ENCODE measurements around the gene RTN1.
A peak's percentile ranks its signal among the peaks of the same experiment; 100 is the strongest.

The RTN1 gene

GRCh38 chr14:59632381-59632780 is 238.2 kb downstream of the RTN1 start:
- Histone ChIP-seq H3K9ac (ENCODE audit: low read length) (no peak overlapping the region), H4K20me1 (ENCODE audit: low read depth, low read length) (no peaks in the 10 kb centered on the region), H3K4me2 (ENCODE audit: low read depth, low read length, poor library complexity, severe bottlenecking) (no peak overlapping the region), H3F3A (ENCODE audit: insufficient read depth) (no peaks in the 10 kb centered on the region), H3K79me2 (ENCODE audit: insufficient read depth, low read length) (no peaks in the 10 kb centered on the region), H3K9me3 (ENCODE audit: insufficient read depth, low read length) (no peaks in the 10 kb centered on the region), H3K27me3 (ENCODE audit: low read length) (no peaks in the 10 kb centered on the region; the same call in 1 of the 2 replicates), H3K36me3 (ENCODE audit: low read length) (no peaks in the 10 kb centered on the region), H3K27ac (ENCODE audit: low read depth, low read length) (no peak overlapping the region), H3K9me2 (replicated peaks; ENCODE audit: insufficient read depth, low read length) (no peaks in the 10 kb centered on the region), H3K4me3 (ENCODE audit: insufficient read depth, low read length, poor library complexity, severe bottlenecking) (no peak overlapping the region), H2AFZ (ENCODE audit: low read depth, low read length, severe bottlenecking) (no peak overlapping the region)
- TF ChIP-seq, protein P1, sequence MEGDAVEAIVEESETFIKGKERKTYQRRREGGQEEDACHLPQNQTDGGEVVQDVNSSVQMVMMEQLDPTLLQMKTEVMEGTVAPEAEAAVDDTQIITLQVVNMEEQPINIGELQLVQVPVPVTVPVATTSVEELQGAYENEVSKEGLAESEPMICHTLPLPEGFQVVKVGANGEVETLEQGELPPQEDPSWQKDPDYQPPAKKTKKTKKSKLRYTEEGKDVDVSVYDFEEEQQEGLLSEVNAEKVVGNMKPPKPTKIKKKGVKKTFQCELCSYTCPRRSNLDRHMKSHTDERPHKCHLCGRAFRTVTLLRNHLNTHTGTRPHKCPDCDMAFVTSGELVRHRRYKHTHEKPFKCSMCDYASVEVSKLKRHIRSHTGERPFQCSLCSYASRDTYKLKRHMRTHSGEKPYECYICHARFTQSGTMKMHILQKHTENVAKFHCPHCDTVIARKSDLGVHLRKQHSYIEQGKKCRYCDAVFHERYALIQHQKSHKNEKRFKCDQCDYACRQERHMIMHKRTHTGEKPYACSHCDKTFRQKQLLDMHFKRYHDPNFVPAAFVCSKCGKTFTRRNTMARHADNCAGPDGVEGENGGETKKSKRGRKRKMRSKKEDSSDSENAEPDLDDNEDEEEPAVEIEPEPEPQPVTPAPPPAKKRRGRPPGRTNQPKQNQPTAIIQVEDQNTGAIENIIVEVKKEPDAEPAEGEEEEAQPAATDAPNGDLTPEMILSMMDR (IDR thresholded peaks at IDR 0.05; ENCODE audit: insufficient read depth, low read length, poor library complexity, severe bottlenecking): peak; percentile 28
- no peak for TF ChIP-seq EZH2phosphoT487 (conservative IDR thresholded peaks at IDR 0.05; ENCODE audit: low read length)

DNA sequence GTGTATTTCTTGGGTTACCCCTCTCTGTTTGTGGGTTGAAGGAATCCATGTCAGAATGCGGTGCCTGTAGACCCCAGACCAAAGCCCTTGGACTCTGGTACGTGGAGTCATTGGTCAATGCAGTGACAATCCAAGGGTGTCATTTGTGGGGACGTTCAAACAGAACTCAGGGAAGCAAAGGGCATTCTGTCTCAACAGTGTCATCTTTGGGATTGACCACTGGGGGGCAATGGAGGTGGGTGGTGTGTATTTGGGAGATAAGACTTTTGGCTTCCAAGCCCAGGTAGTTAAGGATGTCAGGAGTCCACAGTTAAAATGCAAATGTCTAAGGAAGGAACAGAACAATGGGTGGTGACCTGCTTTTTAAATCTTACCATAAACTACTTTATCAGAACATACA is 239.3 kb downstream of the RTN1 start:
- no peak overlapping the region for H3K4me3 ChIP-seq (ENCODE audit: insufficient read depth, low read length, poor library complexity, severe bottlenecking)
- H3K79me2 ChIP-seq (ENCODE audit: insufficient read depth, low read length): no peaks in the 10 kb centered on the region
- no peaks in the 10 kb centered on the region for H3K27me3 ChIP-seq (ENCODE audit: low read length)
- H3K9ac ChIP-seq (ENCODE audit: low read length): no peak overlapping the region
- H3K9me2 ChIP-seq (replicated peaks; ENCODE audit: insufficient read depth, low read length): no peaks in the 10 kb centered on the region
- H3K27ac ChIP-seq (ENCODE audit: low read depth, low read length): no peak overlapping the region
- no peak for TF ChIP-seq EZH2phosphoT487 (conservative IDR thresholded peaks at IDR 0.05; ENCODE audit: low read length)
- TF ChIP-seq, protein P1 (IDR thresholded peaks at IDR 0.05; ENCODE audit: insufficient read depth, low read length, poor library complexity, severe bottlenecking): peak; percentile 22
- no peaks in the 10 kb centered on the region for H3K36me3 ChIP-seq (ENCODE audit: low read length)
- H3F3A ChIP-seq (ENCODE audit: insufficient read depth): no peaks in the 10 kb centered on the region
- H3K4me2 ChIP-seq (ENCODE audit: low read depth, low read length, poor library complexity, severe bottlenecking): peak overlapping the region; percentile 44
- H4K20me1 ChIP-seq (ENCODE audit: low read depth, low read length): no peaks in the 10 kb centered on the region
- no peaks in the 10 kb centered on the region for H3K9me3 ChIP-seq (ENCODE audit: insufficient read depth, low read length)
- H2AFZ ChIP-seq (ENCODE audit: low read depth, low read length, severe bottlenecking): no peak overlapping the region

DNA sequence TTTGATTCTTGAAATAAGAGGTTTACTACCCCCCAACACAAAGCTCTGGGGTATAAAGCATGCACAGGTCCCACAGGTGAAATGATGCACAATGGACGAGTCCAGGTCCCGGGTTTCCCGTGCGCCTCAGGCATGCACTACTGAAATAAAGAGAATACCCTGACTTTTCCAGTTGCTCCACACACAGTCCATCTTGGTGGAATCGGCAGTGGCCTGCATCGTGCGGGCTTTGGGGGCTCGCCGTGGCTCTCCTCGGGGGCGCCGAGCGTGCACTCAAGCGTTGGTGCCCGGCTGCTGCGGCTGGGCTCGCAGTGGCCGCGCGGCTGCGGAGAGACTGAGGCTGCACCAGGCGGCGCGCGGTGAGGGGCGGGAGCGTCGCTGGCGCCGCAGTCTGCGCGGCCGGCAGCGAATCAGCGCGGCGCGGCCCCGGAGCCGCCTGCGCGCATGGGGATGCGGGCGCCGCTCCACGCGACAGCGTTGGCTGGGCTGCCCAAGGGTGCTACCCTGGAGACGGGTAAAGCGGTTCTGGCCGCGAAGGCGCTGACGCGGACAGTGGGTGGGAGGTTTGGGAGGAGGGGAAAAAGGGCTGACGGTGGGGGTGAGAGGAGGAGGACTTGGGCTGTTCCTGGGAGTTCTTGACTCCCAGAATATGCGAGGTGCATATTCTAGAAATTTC is 240.2 kb downstream of the RTN1 start:
- Histone ChIP-seq H3K27ac (ENCODE audit: low read depth, low read length) (no peak overlapping the region), H3K9me3 (ENCODE audit: insufficient read depth, low read length) (no peaks in the 10 kb centered on the region), H3K79me2 (ENCODE audit: insufficient read depth, low read length) (no peaks in the 10 kb centered on the region), H2AFZ (ENCODE audit: low read depth, low read length, severe bottlenecking) (no peak overlapping the region), H3K27me3 (ENCODE audit: low read length) (no peaks in the 10 kb centered on the region), H3K36me3 (ENCODE audit: low read length) (no peaks in the 10 kb centered on the region), H4K20me1 (ENCODE audit: low read depth, low read length) (no peaks in the 10 kb centered on the region), H3K4me2 (ENCODE audit: low read depth, low read length, poor library complexity, severe bottlenecking) (peak overlapping the region; percentile 44), H3K9ac (ENCODE audit: low read length) (no peak overlapping the region), H3F3A (ENCODE audit: insufficient read depth) (no peaks in the 10 kb centered on the region), H3K9me2 (replicated peaks; ENCODE audit: insufficient read depth, low read length) (no peaks in the 10 kb centered on the region), H3K4me3 (ENCODE audit: insufficient read depth, low read length, poor library complexity, severe bottlenecking) (peak overlapping the region; percentile 29)
- TF ChIP-seq EZH2phosphoT487 (conservative IDR thresholded peaks at IDR 0.05; ENCODE audit: low read length): no peak
- TF ChIP-seq, protein P1 (IDR thresholded peaks at IDR 0.05; ENCODE audit: insufficient read depth, low read length, poor library complexity, severe bottlenecking): no peak
